Activated gamma-delta T cell treated with anti-CD3 and anti-CD28 coated beads, Interleukin-2, amount 50 U/mL, for 16 hours (primary cell): ENCODE results near the gene HSD17B7.

ENCODE experiments used
- DNase-seq: peaks from one replicate; pipeline ENCODE4 v3.0.0-alpha.2; 2020; ENCODE audit warnings: low read depth

Gene HSD17B7

DNA sequence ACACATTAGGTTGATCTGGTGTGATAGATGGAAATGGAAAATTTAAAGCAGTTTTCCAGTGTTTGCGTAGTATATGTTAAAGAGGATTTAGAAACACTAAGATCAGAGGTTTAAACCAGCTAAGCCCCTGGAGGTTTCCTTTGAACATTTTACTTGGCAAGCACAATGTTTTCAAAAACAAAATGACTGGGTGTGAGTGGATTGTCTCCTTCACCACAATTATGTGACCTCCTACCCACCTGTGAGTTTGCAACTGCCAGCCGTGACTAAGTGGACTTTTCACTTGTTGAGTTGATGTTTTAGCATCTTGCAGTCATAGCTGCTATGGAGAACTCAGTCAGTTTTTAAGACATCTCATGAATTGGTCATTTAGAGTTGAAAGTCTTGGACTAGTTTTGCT is 65.8 kb downstream of the HSD17B7 start:
- no peak for DNase-seq

GRCh38 chr1:162857850-162858249 is 67.3 kb downstream of the HSD17B7 start:
- no peak for DNase-seq

DNA sequence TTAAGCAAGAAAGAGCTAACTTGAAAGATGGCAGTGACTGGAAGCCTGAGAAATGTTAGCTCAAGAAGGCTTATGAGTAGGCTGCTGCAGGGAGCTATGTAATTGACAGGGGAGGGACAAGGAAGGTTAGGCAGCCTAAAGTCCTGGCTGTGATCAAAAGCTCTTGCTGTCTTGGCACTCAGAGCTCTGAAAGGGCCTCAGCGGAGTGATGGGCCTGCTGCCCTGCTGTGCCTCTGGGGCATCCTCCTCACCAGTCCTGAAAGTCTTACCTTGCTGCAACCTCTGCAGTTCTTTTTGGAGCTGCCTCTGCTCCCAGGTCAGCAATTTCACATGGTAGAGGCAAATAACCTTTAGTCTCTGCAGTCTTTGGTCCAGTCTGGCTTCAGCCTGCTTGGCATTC is 68.7 kb downstream of the HSD17B7 start:
- DNase-seq, result no peak

DNA sequence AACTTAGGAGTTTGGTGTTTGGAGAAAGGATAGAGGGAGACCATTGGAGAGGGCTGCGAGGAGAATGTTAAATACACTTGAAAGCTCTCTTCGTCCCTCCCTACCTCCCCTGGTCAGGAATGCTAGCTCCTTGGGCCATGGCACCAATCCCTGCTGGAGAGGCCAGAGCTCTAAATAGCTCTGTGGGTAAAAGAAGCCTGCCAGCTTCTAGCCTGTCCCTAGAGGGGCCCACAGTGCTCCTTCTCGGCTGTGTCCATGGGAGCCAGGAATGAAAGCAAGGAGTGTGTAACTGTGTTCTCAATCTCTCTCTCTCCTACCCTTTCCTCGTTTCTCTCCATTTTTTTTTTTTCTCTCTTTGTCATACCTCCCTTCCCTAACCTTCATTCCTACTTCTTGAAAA is 70.6 kb downstream of the HSD17B7 start, which contains the start of gene CCDC190:
Gene CCDC190 (minus strand): TSS at position 75 of the 400 bp plus-strand sequence. CDS start 1,529 bp downstream, outside the sequence.
- no peak for DNase-seq

DNA sequence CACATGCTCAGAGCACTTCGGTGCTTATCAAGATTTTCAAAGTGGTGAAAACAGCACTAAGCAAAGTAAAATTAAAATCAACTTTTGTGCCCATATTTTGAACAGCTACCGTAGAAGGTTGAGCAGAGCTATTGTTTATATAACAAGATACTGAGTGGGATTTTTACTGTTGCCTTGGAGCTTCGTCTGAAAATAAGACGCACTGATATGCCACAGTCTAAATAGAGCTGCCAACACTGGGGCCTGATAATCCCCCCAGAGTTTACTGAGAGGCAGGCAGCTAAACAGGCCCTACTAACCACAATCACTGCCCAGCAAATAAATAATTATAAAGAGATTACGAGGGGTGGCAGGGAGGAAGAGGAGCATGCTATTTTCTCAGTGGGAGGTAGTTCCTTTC is 71.1 kb downstream of the HSD17B7 start:
- DNase-seq, result no peak
